Keratinocyte (primary cell): ENCODE data around the gene TRAF3IP1. TPM values are rescaled to one million over a fixed set of nuclear protein-coding genes. Genes with fewer than 3 reads are reported as not detected.

Experiments used
- DNase-seq: peaks from one replicate; pipeline ENCODE4 v3.0.0-alpha.2; 2011; ENCODE audit warnings: low read depth, missing footprints, low spot score
- FAIRE-seq: peaks from 2 replicates; lab custom pipeline; 2011; peaks lifted over from hg19 to GRCh38; lab: Jason Lieb, UNC
- H2AFZ ChIP-seq: 2 replicates; pipeline ENCODE4 v1.6.0; 2012; ENCODE audit warnings: low read length, control low read depth, inconsistent platforms; ENCODE audit not compliant: control insufficient read depth
- H3K27ac ChIP-seq: 2 replicates; pipeline ENCODE4 v1.5.1; 2011; ENCODE audit warnings: low read length; ENCODE audit not compliant: control insufficient read depth, insufficient read depth
- H3K27me3 ChIP-seq: 3 replicates; pipeline ENCODE4 v1.6.0; 2011; ENCODE audit warnings: low read length; ENCODE audit not compliant: control insufficient read depth, insufficient read depth; ENCODE audit errors: extremely low read depth
- H3K36me3 ChIP-seq, 2 experiments: 2 replicates in 1 of 2; 3 replicates in 1 of 2; pipeline ENCODE4 v1.5.1; 2011; ENCODE audit warnings: low read length in 2 of 2, mild to moderate bottlenecking in 1 of 2; ENCODE audit not compliant: control insufficient read depth in 2 of 2, insufficient read depth in 2 of 2; ENCODE audit errors: extremely low read depth in 1 of 2
- H3K4me1 ChIP-seq: 3 replicates; pipeline ENCODE4 v1.5.1; 2011; ENCODE audit warnings: low read length; ENCODE audit not compliant: control insufficient read depth, insufficient read depth; ENCODE audit errors: extremely low read depth
- H3K4me2 ChIP-seq: 3 replicates; pipeline ENCODE4 v1.6.0; 2011; ENCODE audit warnings: low read depth, low read length; ENCODE audit not compliant: control insufficient read depth, insufficient read depth; ENCODE audit errors: extremely low read depth
- H3K4me3 ChIP-seq, 3 experiments: fragments of 200-600 bp in 1 of 3; sonication (generic) in 1 of 3; 2 replicates in 2 of 3; 3 replicates in 1 of 3; pipeline ENCODE4 v1.5.1; 2011 to 2016; ENCODE audit warnings: low read length in 3 of 3, mild to moderate bottlenecking in 3 of 3, control low read depth in 2 of 3, inconsistent platforms in 1 of 3, low read depth in 1 of 3, mixed read lengths in 1 of 3, mixed run types in 1 of 3, moderate library complexity in 1 of 3; ENCODE audit not compliant: control insufficient read depth in 2 of 3, insufficient read depth in 2 of 3; ENCODE audit errors: extremely low read depth in 1 of 3
- H3K79me2 ChIP-seq: 2 replicates; pipeline ENCODE4 v1.6.0; 2012; ENCODE audit warnings: low read length; ENCODE audit not compliant: control insufficient read depth, insufficient read depth
- H3K9ac ChIP-seq: 3 replicates; pipeline ENCODE4 v1.6.0; 2011; ENCODE audit warnings: low read length; ENCODE audit not compliant: control insufficient read depth, insufficient read depth; ENCODE audit errors: extremely low read depth
- H3K9me1 ChIP-seq: 3 replicates; pipeline ENCODE4 v1.6.0; 2011; ENCODE audit warnings: low read length; ENCODE audit not compliant: control insufficient read depth, insufficient read depth; ENCODE audit errors: extremely low read depth
- H3K9me3 ChIP-seq: 2 replicates; pipeline ENCODE4 v1.5.1; 2012; ENCODE audit warnings: low read depth, low read length; ENCODE audit not compliant: control insufficient read depth
- H4K20me1 ChIP-seq: 3 replicates; pipeline ENCODE4 v1.6.0; 2011; ENCODE audit warnings: low read length; ENCODE audit not compliant: control insufficient read depth, insufficient read depth; ENCODE audit errors: extremely low read depth
- EZH2 ChIP-seq: IDR thresholded peaks from one replicate; pipeline ENCODE4 v1.6.1; 2012; ENCODE audit warnings: inconsistent platforms, mild to moderate bottlenecking, low read length, moderate library complexity
- dilution Hi-C: fragments of 300-500 bp; cut with MboI; formaldehyde crosslinking; loops from one replicate; pipeline ENCODE4 v1.7.0; 2020; ENCODE audit warnings: low sequenced_read_pairs; ENCODE audit not compliant: extremely low pct_ligation_motif_present
- polyA plus RNA-seq, 5 experiments: library from polyadenylated mRNA; depleted of rRNA in 3 of 5; stranded (reverse) in 3 of 5; stranded (forward) in 1 of 5; unstranded in 1 of 5; fragments of >200 nt; gene quantifications; 1 replicate in 1 of 5; 2 replicates in 3 of 5; 3 replicates in 1 of 5; pipeline versions ENCODE4 v1.2.1 to v1.2.3, GENCODE V29; 2011 to 2012; ENCODE audit warnings: missing spikeins in 2 of 5, low read depth in 1 of 5, low replicate concordance in 1 of 5
- TF ChIP-seq, protein P1 (sequence below), 3 experiments: IDR thresholded peaks in 1 of 3; conservative IDR thresholded peaks in 1 of 3; optimal IDR thresholded peaks in 1 of 3; 2 replicates in 2 of 3; 3 replicates in 1 of 3; pipeline versions ENCODE3 to v1.5.1; 2011; ENCODE audit warnings: low read length in 3 of 3, mild to moderate bottlenecking in 3 of 3, moderate library complexity in 2 of 3, control low read depth in 1 of 3, inconsistent platforms in 1 of 3; ENCODE audit not compliant: insufficient read depth in 2 of 3; ENCODE audit errors: extremely low read depth in 1 of 3

The TRAF3IP1 gene
- polyA plus RNA-seq, 1 donor (not counting 4 experiments of a cell fraction or from before 2014, with no cell fraction given), result 7.0 TPM

DNA sequence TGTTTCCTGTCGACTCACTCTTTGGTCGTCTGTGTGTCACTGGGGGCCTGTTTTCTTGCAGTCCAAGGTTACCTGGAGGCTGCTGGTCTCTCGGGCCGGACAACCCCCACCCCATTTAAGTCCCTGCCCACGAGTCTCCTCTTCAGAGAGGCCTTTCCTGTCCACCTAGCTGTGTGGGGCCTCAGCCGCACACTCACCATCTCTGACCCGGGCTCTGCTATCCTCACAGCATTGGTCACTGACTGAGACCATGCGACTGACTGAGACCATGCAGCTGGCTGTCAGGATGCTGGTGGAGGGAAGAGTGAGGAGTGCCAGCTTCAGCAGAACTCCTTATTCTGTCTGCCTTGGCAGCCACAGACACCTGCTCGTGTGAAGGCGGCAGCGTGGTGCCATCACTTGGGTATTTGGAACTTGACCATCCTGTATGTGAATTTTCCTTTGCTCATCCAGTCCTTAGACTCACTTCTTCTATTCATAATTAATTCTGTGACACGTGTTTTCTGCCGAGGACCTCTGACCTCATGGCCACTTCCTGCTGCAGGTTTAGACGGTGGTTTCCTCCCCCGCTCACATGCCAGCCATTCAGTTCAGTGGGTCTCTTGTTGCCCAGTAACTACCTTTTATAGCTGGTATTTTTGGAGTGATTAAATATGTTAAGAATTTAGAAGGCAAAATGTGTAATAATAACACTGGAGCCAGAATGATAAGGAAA is 58.9 kb downstream of the TRAF3IP1 start:
- Histone ChIP-seq H4K20me1 (no peaks in the 10 kb centered on the region), H3K4me3 (no peak overlapping the region), H3K27me3 (no peaks in the 10 kb centered on the region), H3K79me2 (no peaks in the 10 kb centered on the region), H3K4me1 (peaks cover 24% of the 10 kb centered on the region), H3K36me3 (peaks cover 0 to 3% of the 10 kb centered on the region in 2 experiments), H3K9ac (no peak overlapping the region), H3K4me2 (no peak overlapping the region), H2AFZ (no peak overlapping the region), H3K9me3 (no peaks in the 10 kb centered on the region), H3K27ac (no peak overlapping the region), H3K9me1 (no peaks in the 10 kb centered on the region)
- TF ChIP-seq, protein P1, sequence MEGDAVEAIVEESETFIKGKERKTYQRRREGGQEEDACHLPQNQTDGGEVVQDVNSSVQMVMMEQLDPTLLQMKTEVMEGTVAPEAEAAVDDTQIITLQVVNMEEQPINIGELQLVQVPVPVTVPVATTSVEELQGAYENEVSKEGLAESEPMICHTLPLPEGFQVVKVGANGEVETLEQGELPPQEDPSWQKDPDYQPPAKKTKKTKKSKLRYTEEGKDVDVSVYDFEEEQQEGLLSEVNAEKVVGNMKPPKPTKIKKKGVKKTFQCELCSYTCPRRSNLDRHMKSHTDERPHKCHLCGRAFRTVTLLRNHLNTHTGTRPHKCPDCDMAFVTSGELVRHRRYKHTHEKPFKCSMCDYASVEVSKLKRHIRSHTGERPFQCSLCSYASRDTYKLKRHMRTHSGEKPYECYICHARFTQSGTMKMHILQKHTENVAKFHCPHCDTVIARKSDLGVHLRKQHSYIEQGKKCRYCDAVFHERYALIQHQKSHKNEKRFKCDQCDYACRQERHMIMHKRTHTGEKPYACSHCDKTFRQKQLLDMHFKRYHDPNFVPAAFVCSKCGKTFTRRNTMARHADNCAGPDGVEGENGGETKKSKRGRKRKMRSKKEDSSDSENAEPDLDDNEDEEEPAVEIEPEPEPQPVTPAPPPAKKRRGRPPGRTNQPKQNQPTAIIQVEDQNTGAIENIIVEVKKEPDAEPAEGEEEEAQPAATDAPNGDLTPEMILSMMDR (optimal IDR thresholded peaks at IDR 0.05 in 1 of 3, IDR thresholded peaks at IDR 0.05 in 1 of 3, conservative IDR thresholded peaks at IDR 0.05 in 1 of 3; ENCODE audit: extremely low read depth in 1 of 3, insufficient read depth in 2 of 3, low read length in 3 of 3), result no peak
- TF ChIP-seq EZH2, result no peak
- dilution Hi-C loops, result no loop called here
- DNase-seq, result no peak
- no peak for FAIRE-seq

DNA sequence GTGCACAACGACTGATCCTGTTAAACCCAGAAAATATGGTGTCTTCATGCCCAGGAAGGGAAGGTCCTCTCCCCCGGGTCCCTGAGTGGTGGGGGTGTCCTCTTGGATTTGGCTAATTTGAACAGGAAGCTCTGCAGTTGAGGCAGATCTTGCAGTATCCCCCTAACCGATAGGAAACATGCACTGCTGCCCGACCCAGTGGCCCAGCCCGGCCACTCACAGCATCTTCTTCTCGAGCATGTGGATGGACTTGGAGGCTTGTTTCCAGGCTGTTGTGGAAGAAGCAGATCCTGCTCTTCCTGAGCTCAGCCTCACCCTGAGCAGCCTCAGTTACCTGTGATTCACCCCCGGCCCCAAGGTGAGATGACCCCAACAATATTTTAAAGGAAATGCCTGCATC is 60.0 kb downstream of the TRAF3IP1 start:
- no peak overlapping the region for H3K4me3 ChIP-seq
- H3K27me3 ChIP-seq, result no peaks in the 10 kb centered on the region
- FAIRE-seq (no peak), DNase-seq (no peak)
- no peaks in the 10 kb centered on the region for H3K9me1 ChIP-seq
- no peaks in the 10 kb centered on the region for H3K79me2 ChIP-seq
- peaks cover 0 to 3% of the 10 kb centered on the region in 2 experiments for H3K36me3 ChIP-seq
- peaks cover 24% of the 10 kb centered on the region for H3K4me1 ChIP-seq
- H3K9me3 ChIP-seq, result no peaks in the 10 kb centered on the region
- TF ChIP-seq EZH2, result no peak
- TF ChIP-seq, protein P1 (optimal IDR thresholded peaks at IDR 0.05 in 1 of 3, IDR thresholded peaks at IDR 0.05 in 1 of 3, conservative IDR thresholded peaks at IDR 0.05 in 1 of 3; ENCODE audit: extremely low read depth in 1 of 3, insufficient read depth in 2 of 3, low read length in 3 of 3), result no peak
- no peak overlapping the region for H3K9ac ChIP-seq
- H4K20me1 ChIP-seq, result no peaks in the 10 kb centered on the region
- peak overlapping the region; percentile 4 for H3K4me2 ChIP-seq
- no peak overlapping the region for H2AFZ ChIP-seq
- H3K27ac ChIP-seq, result peak overlapping the region; percentile 41
- dilution Hi-C loops, result no loop called here
